Measurements from ENCODE around the gene CCDC178.

DNA sequence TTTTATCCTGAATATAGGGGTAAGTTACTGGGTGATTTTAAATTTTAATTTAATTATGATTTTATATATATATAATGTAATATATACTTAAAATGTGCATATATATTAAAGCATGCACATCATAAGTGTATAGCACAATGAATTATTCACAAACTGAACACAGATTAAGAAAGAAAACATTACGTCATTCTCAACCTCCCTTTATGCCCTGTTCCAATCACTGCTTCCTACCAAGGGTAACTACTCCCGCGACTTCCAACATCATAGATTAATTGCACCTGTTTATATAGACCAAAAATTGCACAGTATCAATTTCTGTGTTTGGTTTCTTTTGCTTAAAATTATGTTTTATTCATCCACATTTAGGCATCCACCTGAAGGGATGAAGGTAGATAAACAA lies 366.4 kb downstream of the CCDC178 start:
- TF ChIP-seq, protein P1, sequence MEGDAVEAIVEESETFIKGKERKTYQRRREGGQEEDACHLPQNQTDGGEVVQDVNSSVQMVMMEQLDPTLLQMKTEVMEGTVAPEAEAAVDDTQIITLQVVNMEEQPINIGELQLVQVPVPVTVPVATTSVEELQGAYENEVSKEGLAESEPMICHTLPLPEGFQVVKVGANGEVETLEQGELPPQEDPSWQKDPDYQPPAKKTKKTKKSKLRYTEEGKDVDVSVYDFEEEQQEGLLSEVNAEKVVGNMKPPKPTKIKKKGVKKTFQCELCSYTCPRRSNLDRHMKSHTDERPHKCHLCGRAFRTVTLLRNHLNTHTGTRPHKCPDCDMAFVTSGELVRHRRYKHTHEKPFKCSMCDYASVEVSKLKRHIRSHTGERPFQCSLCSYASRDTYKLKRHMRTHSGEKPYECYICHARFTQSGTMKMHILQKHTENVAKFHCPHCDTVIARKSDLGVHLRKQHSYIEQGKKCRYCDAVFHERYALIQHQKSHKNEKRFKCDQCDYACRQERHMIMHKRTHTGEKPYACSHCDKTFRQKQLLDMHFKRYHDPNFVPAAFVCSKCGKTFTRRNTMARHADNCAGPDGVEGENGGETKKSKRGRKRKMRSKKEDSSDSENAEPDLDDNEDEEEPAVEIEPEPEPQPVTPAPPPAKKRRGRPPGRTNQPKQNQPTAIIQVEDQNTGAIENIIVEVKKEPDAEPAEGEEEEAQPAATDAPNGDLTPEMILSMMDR (IDR thresholded peaks at IDR 0.05 in 8 of 11, conservative IDR thresholded peaks at IDR 0.05 in 3 of 11) = no peak
- TF ChIP-seq POLR2AphosphoS5 (IDR thresholded peaks at IDR 0.05) = no peak
